Stimulated activated memory B cell treated with anti-CD40 and anti-IgM and Interleukin-4, amounts not matched to agents 10 μg/mL and 1 μg/mL and 100 μg/mL, for 72 hours (primary cell): Measurements from ENCODE around the gene PDS5B.
A peak's percentile ranks its signal among the peaks of the same experiment; 100 is the strongest.

ENCODE experiments used
- ATAC-seq: fragments of 150-1000 bp; cut with Tn5 transposase; 2 replicates; pipeline ENCODE4 v1.10.0; 2021
- H3K27ac Mint-ChIP-seq: one replicate; pipeline ENCODE4 v1.8.0; 2022; ENCODE audit warnings: mild to moderate bottlenecking, mixed read lengths
- H3K27me3 Mint-ChIP-seq: one replicate; pipeline ENCODE4 v1.8.0; 2022; ENCODE audit warnings: mixed read lengths
- H3K36me3 Mint-ChIP-seq: one replicate; pipeline ENCODE4 v1.8.0; 2022; ENCODE audit warnings: mixed read lengths
- H3K4me1 Mint-ChIP-seq: one replicate; pipeline ENCODE4 v1.8.0; 2022; ENCODE audit warnings: mixed read lengths
- H3K4me3 Mint-ChIP-seq: one replicate; pipeline ENCODE4 v1.8.0; 2022; ENCODE audit warnings: mild to moderate bottlenecking, moderate library complexity, mixed read lengths
- H3K9me3 Mint-ChIP-seq: one replicate; pipeline ENCODE4 v1.8.0; 2022; ENCODE audit warnings: mixed read lengths

The PDS5B gene

DNA sequence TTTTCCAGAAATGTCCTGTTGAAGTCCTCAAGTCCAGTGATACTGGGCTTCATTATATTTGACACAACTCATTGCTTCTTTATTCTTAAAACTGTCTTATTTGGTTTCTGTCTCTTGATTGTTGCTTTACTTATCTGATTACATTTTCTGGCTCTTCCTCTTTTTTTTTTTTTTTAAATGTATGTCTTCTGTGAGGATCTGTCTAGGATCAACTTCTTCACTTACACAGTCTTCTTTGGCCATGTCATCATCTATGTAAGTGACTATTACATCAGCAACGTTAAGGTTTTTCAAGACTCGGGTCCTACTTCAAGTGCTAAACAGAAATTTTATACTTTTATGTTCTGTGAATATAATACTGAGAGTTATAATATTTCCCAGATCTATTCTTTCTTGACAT lies 162.1 kb downstream of the PDS5B start:
- H3K4me1 Mint-ChIP-seq: peaks cover 8% of the 10 kb centered on the region
- H3K9me3 Mint-ChIP-seq: no peaks in the 10 kb centered on the region
- no peak overlapping the region for H3K4me3 Mint-ChIP-seq
- H3K27me3 Mint-ChIP-seq: no peaks in the 10 kb centered on the region
- no peak for ATAC-seq
- peaks cover 57% of the 10 kb centered on the region for H3K36me3 Mint-ChIP-seq
- H3K27ac Mint-ChIP-seq: no peak overlapping the region

DNA sequence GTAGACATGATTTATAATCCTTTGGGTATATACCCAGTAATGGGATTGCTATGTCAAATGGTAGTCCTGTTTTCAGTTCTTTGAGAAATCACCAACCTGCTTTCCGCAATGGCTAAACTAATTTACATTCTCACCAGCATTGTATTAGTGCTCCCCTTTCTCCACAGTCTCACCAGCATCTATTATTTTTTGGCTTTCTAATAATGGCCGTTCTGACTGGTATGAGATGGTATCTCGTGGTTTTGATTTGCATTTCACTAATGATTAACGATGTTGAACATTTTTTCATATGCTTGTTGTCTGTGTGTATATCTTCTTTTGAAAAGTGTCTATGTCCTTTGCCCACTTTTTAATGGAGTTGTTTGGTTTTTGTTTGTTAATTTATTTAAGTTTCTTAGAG lies 165.1 kb downstream of the PDS5B start:
- Mint-ChIP-seq H3K4me1 (peaks cover 8% of the 10 kb centered on the region), H3K36me3 (peaks cover 69% of the 10 kb centered on the region), H3K27ac (no peak overlapping the region)

DNA sequence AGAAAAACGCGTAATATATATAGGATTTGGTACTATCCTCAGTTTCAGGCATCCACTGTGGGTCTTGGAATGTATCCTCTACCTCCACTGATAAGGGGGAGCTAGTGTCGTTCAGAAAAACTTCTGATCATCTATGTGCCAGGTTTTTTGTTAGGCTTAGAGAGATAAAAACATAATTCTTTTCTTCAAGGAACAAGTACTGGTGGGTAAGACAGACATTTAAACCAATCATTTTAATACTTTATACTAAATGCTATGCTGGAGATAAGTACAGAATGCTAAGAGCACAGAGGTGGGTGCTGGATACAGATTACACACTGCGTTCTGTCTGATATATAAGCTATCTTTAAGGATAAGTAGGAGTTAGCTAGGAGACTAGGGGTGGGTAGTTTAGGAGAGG lies 166.1 kb downstream of the PDS5B start:
- peaks cover 8% of the 10 kb centered on the region for H3K4me1 Mint-ChIP-seq

More for the DNA sequence above, 165.1 kb downstream of the PDS5B start:
- H3K4me3 Mint-ChIP-seq: no peak overlapping the region
- ATAC-seq: no peak
- H3K27me3 Mint-ChIP-seq: no peaks in the 10 kb centered on the region
- no peaks in the 10 kb centered on the region for H3K9me3 Mint-ChIP-seq

DNA sequence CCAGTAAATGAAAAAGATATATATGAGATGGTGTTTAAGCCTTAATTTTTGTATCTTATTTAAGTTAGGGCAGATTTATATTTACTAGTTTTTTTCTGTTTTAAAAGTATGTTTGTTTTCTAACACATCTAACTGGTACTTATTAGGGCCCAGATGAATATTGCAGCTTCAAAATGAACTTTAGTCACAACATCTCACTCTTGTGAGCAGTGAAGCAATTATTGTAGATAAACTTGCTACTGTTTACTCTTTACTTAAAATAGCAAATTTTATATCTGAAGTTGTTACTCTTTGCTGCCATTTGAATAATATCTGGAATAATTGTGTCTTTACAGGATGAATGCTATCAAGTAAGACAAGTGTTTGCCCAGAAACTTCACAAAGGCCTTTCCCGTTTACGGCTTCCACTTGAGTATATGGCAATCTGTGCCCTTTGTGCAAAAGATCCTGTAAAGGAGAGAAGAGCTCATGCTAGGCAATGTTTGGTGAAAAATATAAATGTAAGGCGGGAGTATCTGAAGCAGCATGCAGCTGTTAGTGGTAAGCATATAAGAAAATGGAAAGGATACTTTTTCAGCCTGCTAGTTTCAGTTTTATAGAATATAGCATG lies 166.8 kb downstream of the PDS5B start:
- ATAC-seq: no peak
- Mint-ChIP-seq H3K4me3 (no peak overlapping the region), H3K27ac (no peak overlapping the region), H3K36me3 (peaks cover 69% of the 10 kb centered on the region), H3K27me3 (no peaks in the 10 kb centered on the region), H3K4me1 (peaks cover 8% of the 10 kb centered on the region), H3K9me3 (no peaks in the 10 kb centered on the region)

More for the DNA sequence above, 166.1 kb downstream of the PDS5B start:
- no peak for ATAC-seq
- Mint-ChIP-seq H3K9me3 (no peaks in the 10 kb centered on the region), H3K27me3 (no peaks in the 10 kb centered on the region), H3K27ac (no peak overlapping the region), H3K36me3 (peaks cover 67% of the 10 kb centered on the region), H3K4me3 (no peak overlapping the region)

DNA sequence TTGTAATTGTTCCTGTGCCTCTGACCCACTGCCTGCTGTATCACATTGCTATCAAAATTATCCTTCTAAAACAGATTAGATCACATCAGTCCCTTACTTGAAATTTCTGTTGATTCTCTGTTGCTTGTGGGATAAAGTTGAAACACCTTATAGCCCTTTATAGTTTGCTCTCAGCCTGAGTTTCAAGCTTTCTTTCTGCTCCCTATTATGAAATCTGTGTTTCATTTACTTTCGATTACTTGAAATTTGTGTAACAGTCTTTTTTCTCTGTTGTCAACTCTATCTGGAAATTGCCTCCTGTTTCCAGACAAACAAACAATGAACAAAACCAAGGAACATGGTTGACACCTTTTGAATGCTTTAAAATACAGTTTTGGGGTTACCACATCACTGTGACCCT lies 167.9 kb downstream of the PDS5B start:
- H3K36me3 Mint-ChIP-seq: peaks cover 69% of the 10 kb centered on the region

DNA sequence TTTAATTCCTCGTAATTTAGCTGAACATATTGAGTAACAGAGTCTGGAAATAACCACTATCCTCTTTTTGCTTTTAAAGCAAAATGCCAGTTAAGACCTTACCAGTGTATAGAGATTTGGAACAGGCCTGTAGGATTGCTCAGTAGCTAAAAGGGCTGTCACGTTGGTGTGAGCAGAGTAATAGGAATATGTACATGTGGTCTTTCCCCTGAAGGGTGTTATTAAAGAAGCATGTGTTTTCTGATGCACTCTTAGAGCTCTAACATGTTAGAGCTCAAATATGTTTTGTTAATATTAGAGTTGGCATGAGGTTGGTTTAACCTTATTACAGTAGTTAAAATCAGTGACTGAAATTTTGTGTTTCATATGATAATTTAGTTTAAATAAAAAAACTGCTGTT lies 172.9 kb downstream of the PDS5B start:
- no peak for ATAC-seq
- Mint-ChIP-seq H3K9me3 (peaks cover 8% of the 10 kb centered on the region), H3K27ac (no peak overlapping the region), H3K4me1 (no peaks in the 10 kb centered on the region), H3K4me3 (no peak overlapping the region), H3K36me3 (peaks cover 74% of the 10 kb centered on the region), H3K27me3 (no peaks in the 10 kb centered on the region)

More for the DNA sequence above, 167.9 kb downstream of the PDS5B start:
- no peaks in the 10 kb centered on the region for H3K27me3 Mint-ChIP-seq
- H3K4me3 Mint-ChIP-seq: no peak overlapping the region
- no peak overlapping the region for H3K27ac Mint-ChIP-seq
- H3K4me1 Mint-ChIP-seq: peaks cover 8% of the 10 kb centered on the region
- no peak for ATAC-seq
- H3K9me3 Mint-ChIP-seq: no peaks in the 10 kb centered on the region

DNA sequence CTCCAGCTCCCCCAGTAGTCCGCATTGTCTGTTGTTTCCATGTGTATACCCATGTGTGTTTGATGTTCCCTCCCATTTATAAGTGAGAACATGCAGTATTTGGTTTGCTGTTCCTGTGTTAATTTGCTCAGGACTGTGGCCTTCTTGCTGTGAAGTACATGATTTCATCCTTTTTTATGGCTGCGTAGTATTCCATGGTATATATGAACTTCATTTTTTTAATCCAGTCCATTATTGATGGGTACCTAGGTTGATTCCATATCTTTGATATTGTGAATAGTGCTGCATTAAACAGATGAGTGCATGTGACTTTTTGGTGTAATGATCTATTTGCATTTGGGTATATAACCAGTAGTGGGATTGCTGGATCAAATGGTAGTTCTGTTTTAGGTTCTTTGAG lies 175.2 kb downstream of the PDS5B start:
- Mint-ChIP-seq H3K4me3 (no peak overlapping the region), H3K9me3 (peaks cover 8% of the 10 kb centered on the region), H3K27me3 (no peaks in the 10 kb centered on the region), H3K36me3 (peaks cover 70% of the 10 kb centered on the region), H3K27ac (no peak overlapping the region), H3K4me1 (no peaks in the 10 kb centered on the region)
- ATAC-seq: no peak

DNA sequence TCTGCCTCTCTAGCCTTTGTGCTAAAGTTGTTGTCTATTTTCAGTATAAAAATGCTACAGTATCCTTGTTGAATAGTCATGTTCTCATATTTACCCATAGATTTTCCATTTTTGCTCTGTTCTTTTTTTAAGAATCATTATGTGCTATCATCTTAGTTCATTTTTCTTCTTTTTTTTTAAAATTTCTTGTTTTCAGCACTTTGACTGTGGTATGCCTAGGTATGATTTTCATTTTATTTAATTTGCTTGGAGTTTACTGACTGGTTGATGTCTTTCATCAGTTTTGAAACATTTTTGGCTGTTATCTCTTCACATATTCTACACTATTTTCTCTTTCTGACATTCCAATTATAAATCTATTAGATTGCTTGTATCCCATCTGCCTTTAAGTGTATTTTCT lies 192.9 kb downstream of the PDS5B start:
- H3K9me3 Mint-ChIP-seq: peaks cover 4% of the 10 kb centered on the region
- H3K4me3 Mint-ChIP-seq: no peak overlapping the region
- no peak for ATAC-seq
- H3K27ac Mint-ChIP-seq: no peak overlapping the region
- H3K36me3 Mint-ChIP-seq: peaks cover 60% of the 10 kb centered on the region
- H3K27me3 Mint-ChIP-seq: no peaks in the 10 kb centered on the region
- no peaks in the 10 kb centered on the region for H3K4me1 Mint-ChIP-seq

DNA sequence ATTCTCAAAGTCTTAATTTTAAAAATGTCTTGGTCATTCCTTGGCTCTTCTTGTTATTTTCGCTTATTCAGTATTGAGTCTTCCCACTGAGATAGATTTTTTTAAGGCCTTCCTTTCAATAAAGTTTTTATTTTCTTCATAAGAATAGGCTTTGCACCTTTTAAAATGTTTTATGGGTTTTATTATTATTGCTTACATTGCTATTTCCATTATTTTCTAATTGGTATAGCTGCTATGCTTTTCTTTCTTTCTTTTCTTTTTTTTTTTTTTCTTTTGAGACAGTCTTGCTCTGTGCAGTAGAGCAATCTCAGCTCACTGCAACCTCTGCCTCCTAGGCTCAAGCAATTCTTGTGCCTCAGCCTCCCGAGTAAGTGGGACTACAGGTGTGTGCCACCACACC lies 195.7 kb downstream of the PDS5B start:
- H3K27ac Mint-ChIP-seq: no peak overlapping the region

DNA sequence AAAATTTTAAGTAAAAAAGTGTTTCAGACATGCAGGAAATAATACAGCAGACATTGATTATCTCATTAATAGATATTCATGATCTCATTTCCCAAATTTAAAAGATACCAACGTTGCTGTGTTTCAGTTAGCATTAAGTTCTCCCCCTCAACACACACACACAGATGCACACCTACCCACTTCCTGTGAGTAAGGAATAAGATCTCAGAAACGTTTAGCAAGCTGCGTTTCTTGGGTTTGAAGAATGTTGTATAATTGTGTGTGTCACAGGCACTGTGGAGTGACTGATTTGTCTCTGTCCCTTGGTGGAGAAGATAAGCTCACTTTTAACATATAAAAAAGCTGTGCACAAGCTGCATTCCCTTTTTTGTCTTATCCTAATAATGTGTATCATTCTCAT lies 196.8 kb downstream of the PDS5B start:
- no peaks in the 10 kb centered on the region for H3K27me3 Mint-ChIP-seq
- H3K4me1 Mint-ChIP-seq: no peaks in the 10 kb centered on the region
- peaks cover 4% of the 10 kb centered on the region for H3K9me3 Mint-ChIP-seq
- no peak for ATAC-seq
- peaks cover 35% of the 10 kb centered on the region for H3K36me3 Mint-ChIP-seq
- H3K4me3 Mint-ChIP-seq: no peak overlapping the region
- H3K27ac Mint-ChIP-seq: no peak overlapping the region

More for the DNA sequence above, 195.7 kb downstream of the PDS5B start:
- Mint-ChIP-seq H3K36me3 (peaks cover 41% of the 10 kb centered on the region), H3K4me1 (no peaks in the 10 kb centered on the region), H3K27me3 (no peaks in the 10 kb centered on the region), H3K4me3 (no peak overlapping the region), H3K9me3 (peaks cover 4% of the 10 kb centered on the region)
- no peak for ATAC-seq

DNA sequence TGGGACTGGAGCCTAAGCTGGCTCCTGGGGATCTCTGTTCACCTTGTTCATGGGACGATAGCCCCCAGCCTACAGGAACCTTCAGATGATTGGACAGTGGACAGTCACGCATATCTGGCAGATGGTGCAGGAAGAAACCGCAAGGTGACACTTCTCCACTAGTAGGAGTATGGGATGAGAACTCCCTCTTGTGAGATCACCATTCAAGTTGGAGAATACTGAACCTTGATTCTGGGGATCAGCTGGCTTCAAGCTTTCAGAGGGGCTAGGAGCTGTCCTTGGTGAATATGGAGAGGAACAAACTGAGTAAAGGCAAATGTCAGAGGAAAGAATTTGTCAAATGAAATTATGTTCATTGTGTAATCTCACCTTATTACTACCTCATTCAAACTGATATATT lies 204.5 kb downstream of the PDS5B start:
- Mint-ChIP-seq H3K27ac (peak overlapping the region; percentile 4), H3K4me1 (peaks cover 18% of the 10 kb centered on the region), H3K9me3 (no peaks in the 10 kb centered on the region), H3K27me3 (no peaks in the 10 kb centered on the region), H3K36me3 (peaks cover 6% of the 10 kb centered on the region), H3K4me3 (no peak overlapping the region)
- no peak for ATAC-seq

DNA sequence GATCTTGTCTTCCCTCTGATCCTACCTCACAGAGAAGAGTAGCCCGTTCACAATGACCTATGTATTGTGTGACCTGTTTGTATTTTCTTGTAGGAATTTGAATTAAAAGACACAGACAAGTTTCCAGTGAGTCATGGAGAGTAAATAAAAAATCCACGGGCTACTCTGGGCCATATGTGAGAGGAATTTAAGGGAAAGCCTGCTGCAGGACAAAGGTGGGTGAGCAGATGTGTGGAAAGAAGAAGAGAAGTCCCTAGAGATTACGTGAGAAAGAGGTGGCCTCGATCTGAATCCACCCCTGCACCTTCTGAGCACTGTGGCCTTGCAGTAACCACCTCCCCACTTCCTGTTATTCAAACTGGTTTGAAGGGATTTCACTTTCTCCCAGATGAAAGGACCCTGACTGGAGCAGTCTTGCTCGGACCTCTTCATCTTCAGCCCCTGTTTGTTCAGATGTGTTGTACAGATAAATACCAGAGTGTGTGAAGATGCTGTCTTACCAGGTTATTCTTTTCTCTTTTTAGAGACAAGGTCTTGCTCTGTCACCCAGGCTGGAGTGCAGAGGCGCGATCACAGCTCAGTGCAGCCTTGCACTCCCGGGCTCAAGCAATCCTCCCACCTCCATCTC lies 205.4 kb downstream of the PDS5B start:
- H3K36me3 Mint-ChIP-seq: peaks cover 6% of the 10 kb centered on the region
- no peaks in the 10 kb centered on the region for H3K9me3 Mint-ChIP-seq
- H3K4me1 Mint-ChIP-seq: peaks cover 18% of the 10 kb centered on the region
- no peaks in the 10 kb centered on the region for H3K27me3 Mint-ChIP-seq
- peak overlapping the region; percentile 4 for H3K27ac Mint-ChIP-seq
- no peak overlapping the region for H3K4me3 Mint-ChIP-seq
- peak; percentile 58 for ATAC-seq

DNA sequence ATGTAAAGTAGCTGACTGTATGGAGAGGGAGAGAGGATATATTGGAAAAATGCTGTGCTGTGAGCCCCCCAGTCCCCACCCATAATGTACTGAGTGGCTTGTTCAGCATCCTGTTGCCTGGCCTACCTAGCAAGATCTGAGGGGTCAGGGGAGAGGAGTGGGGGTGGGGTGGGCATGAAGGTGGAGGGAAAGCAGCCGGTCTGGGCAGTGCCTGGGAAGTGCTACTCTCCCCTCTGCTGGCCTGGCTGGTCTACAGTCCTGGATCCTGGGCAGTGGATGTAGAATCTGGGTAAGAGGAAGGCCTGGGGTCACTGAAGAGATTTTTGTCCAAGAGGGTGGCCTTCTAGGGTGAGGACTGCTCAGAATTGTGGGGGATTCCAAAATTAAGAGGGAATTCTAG lies 210.5 kb downstream of the PDS5B start:
- H3K4me3 Mint-ChIP-seq: no peak overlapping the region
- H3K9me3 Mint-ChIP-seq: peaks cover 3% of the 10 kb centered on the region
- peaks cover 11% of the 10 kb centered on the region for H3K27me3 Mint-ChIP-seq
- no peaks in the 10 kb centered on the region for H3K36me3 Mint-ChIP-seq
- peaks cover 8% of the 10 kb centered on the region for H3K4me1 Mint-ChIP-seq
- no peak for ATAC-seq
- no peak overlapping the region for H3K27ac Mint-ChIP-seq

DNA sequence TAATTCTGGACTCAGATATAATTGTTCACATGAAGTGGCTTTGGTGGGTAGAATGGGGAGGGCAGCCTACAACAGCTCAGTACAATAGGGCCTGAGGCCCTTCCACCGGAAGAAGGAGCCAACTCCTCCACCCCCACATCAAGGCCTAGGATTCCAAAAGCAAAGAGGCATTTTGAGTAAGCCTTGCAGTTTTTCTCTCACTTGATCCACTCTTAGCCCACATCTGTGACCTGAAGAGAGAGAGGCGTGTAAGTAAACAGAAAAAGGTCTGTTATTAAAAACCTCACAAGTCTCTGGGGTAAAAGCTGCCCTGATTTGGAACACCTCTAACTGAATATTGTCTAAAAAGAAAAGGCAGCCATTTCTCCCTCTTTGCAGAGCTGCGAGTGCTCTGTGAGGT lies 215.9 kb downstream of the PDS5B start:
- H3K4me1 Mint-ChIP-seq: no peaks in the 10 kb centered on the region
- H3K36me3 Mint-ChIP-seq: no peaks in the 10 kb centered on the region
- peaks cover 29% of the 10 kb centered on the region for H3K27me3 Mint-ChIP-seq
- no peak for ATAC-seq
- peaks cover 5% of the 10 kb centered on the region for H3K9me3 Mint-ChIP-seq
- no peak overlapping the region for H3K27ac Mint-ChIP-seq
- no peak overlapping the region for H3K4me3 Mint-ChIP-seq

DNA sequence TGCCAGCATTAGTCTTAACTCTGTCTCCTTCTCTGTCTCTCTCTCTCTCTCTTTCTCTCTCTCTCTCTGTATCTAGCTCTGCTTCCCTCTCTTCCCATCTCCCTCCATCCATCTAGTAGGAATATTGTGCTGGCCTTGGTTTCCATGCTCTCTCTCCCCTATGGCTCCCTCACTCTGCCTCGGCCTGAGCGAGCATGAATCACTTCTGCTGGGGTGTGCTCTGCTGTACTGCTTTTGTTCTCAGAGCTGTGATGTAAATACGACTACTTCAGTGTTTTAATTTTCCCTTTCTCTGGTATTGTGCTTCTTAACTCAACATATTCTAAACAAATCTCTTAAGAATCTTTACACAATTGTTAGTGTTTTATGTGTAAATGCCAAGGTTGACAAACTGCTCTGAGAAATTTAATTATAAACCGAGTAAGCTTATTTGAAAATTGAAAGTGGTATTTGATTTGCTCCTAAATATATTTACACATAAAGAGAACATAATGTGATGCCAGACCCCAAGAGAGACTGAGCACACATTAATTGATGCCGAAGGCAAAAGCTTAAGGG lies 218.5 kb downstream of the PDS5B start:
- Mint-ChIP-seq H3K27ac (no peak overlapping the region), H3K9me3 (peaks cover 5% of the 10 kb centered on the region), H3K36me3 (no peaks in the 10 kb centered on the region), H3K4me3 (no peak overlapping the region), H3K4me1 (no peaks in the 10 kb centered on the region), H3K27me3 (peaks cover 27% of the 10 kb centered on the region)
- no peak for ATAC-seq

DNA sequence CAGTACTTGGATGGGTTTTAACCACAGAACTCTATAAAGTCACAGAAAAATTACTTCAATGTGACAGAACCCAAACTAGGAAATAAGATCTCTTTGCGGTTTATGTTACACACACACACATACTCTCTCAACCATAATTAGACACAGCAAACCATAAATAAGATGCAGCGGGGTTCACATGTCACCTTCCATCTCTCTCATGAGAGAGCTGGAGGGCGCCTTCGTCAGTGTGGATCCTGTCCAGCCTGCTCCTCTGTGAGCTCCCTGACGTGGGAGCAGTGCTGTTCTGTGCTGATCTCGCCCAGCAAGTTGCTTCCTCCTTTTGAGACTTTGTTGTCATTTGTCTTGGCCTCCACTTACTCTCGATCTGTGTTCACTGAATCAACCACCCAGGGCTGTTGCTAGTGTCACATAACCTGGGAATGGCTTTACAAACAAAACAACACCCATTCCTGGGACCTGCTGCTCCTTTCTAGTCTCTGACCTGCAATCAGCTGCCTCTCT lies 225.1 kb downstream of the PDS5B start:
- peak; percentile 65 for ATAC-seq

More for the DNA sequence above, 225.1 kb downstream of the PDS5B start:
- H3K4me3 Mint-ChIP-seq: no peak overlapping the region
- H3K27me3 Mint-ChIP-seq: peaks cover 41% of the 10 kb centered on the region
- H3K4me1 Mint-ChIP-seq: peaks cover 12% of the 10 kb centered on the region
- peaks cover 14% of the 10 kb centered on the region for H3K9me3 Mint-ChIP-seq
- H3K36me3 Mint-ChIP-seq: no peaks in the 10 kb centered on the region
- peak overlapping the region; percentile 29 for H3K27ac Mint-ChIP-seq
